DOHH2 (cell line): Measurements from ENCODE around the gene GRID2.

Experiments used
- CTCF ChIP-seq: fragments of 200-600 bp; sonication (generic); IDR thresholded peaks from one replicate; pipeline ENCODE4 v1.5.1; 2014; ENCODE audit warnings: antibody characterized with exemption, mild to moderate bottlenecking, low read depth, low read length; ENCODE audit not compliant: poor library complexity, severe bottlenecking
- EZH2phosphoT487 ChIP-seq: fragments of 200-600 bp; sonication (generic); IDR thresholded peaks from 2 replicates; pipeline ENCODE4 v1.6.1; 2017; ENCODE audit warnings: borderline replicate concordance, mild to moderate bottlenecking, antibody characterized with exemption, low read length, moderate library complexity, mixed read lengths

- TF ChIP-seq EZH2phosphoT487 (no peak), CTCF (no peak)
These were observed 1455.7 kb downstream of the GRID2 start for GRCh38 chr4:93759506-93759905.
